ENCODE measurements around the gene FIBCD1.

DNA sequence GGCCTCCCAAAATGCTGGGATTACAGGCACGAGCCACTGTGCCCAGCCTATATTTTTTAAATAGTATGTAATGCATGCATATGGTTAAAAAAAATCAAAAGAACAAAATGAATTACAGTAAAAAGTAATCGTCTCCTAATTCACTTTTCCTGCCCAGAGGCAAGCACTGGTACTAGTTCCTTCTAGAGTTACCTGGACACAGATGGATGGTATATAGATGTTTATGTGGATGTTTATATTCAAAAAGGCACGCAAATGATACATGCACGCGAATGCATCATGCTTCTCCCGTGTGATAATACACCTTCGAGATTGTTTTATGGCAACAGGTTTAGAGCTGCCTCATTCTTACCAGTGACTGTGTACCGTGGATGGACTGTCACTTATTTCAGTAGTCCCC is 82.6 kb downstream of the FIBCD1 start:
- TF ChIP-seq EZH2 (IDR thresholded peaks at IDR 0.05; ENCODE audit: insufficient read depth, poor library complexity, severe bottlenecking), result no peak
- no peak for TF ChIP-seq EZH2phosphoT487 (IDR thresholded peaks at IDR 0.05; ENCODE audit: insufficient read depth, low read depth)
